ENCODE data around the gene TAS2R42.

Gene TAS2R42

DNA sequence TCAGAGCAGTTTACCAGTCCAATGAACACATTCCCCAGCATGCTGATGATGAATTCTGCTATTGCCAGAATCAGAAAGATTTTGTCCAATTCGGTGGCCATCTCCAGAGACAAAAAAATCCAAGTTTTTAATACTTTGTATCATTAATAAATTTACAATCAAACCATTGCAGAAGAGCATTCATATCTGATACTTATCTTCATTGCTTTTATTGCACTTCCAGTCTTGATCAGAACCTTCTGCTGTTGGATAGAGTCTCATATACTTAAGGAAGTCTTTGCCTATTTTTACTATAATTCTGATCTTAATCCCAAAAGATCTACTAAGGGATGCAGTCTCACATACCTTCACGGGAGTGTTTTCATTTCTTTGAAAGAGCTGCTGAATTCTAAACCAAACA lies at the start of gene TAS2R42:
Gene TAS2R42, minus strand, starts transcription at position 101 of the 400 bp plus-strand sequence. Its CDS starts 0 bp downstream, at position 101.
- no peak for DNase-seq

DNA sequence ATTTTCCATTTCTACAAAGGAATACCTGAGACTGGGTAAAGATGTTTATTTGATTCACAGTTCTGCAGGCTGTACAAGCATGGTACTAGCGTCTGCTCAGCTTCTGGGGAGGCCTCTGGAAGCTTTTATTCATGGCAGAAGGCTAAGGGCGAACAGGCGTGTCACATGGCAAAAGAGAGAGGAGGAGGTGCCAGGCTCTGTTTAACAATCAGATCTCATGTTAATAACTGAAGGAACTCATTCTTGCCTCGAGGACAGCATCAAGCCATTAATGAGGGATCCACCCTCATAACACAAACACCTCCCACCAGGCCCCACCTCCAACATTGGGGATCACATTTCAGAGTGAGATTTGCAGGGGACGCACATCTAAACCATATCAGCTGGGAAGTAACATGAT lies 46.8 kb upstream of the TAS2R42 start:
- no peak for DNase-seq

GRCh38 chr12:11228296-11228879 lies 41.7 kb upstream of the TAS2R42 start:
- no peak for DNase-seq

DNA sequence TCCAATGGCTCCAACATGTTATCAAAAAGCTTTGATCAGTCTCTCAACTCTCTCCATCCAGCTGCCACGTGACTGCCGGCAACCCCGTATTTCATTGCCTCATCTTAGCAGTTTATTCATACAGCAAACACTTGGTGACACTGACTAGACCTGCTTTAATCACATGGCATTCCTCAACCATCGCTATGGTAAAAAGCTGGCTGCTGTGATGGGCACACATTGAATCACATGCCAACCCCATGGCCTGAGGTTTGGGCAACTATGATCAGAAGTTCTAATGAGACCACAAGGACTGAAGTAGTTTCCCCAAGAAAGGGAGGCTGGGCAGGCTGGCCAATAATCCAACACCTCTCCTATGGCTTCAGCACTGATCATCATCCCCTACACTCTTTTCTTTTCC lies 40.6 kb upstream of the TAS2R42 start:
- DNase-seq = no peak

DNA sequence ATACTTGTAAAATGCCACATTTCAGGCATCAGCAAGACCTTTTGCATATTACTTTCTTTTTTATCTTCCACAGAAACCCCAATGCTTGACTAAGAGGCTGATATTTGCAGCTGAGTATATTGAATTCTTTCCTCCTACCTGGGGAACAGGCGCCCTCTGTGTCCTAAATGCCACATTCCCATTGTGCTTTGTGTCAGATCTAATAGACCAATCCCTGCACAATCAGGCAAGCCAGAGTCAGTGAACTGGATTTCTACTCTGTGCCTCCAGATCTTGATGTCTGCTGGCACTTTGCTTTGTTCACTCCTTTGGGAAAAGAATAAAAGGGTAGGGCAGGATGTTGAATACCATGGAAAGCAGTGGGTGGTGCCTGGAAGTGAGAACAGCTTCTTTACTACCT lies 22.4 kb upstream of the TAS2R42 start:
- no peak for DNase-seq

- DNase-seq = no peak
These were observed 17.4 kb upstream of the TAS2R42 start for GRCh38 chr12:11204173-11204572.

- no peak for DNase-seq
These were observed 16.1 kb upstream of the TAS2R42 start for GRCh38 chr12:11202811-11203210.

GRCh38 chr12:11183011-11183410 lies 3.7 kb downstream of the TAS2R42 start:
- no peak for DNase-seq

DNA sequence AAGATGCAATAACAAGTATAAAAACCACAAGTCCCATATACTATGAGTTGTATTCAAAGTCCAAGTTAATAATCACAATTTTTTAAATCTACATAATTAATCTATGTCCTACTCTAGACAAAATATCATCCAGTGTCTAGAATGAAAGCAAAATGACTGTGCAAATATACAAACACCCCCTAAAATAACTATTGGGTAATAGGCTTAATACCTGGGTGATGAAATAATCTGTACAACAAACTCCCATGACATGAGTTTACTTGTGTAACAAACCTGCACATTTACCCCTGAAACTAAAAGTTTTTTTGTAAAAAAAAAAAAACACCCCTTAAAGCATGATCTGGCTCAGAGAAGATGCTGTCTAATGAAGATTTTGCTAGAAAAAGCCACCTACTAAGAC lies 4.2 kb downstream of the TAS2R42 start:
- DNase-seq = no peak

DNA sequence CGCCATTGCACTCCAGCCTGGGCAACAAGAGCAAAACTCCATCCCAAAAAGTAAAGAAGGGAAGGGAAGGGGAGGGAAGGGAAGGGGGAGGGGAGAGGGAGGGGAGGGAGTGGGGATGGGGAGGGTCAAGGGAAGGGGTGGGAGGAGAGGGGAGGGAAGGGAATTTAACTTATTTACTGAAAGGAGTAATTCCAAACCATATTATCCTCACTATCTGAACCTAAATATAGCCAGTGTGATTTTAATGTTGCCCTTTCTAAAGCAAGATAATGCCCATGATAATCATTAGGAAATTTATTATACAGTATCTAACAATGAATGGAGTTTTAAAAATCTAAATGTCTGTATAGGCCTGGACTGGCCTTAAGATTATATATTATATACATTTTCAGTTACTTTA lies 8.5 kb downstream of the TAS2R42 start:
- DNase-seq = no peak

DNA sequence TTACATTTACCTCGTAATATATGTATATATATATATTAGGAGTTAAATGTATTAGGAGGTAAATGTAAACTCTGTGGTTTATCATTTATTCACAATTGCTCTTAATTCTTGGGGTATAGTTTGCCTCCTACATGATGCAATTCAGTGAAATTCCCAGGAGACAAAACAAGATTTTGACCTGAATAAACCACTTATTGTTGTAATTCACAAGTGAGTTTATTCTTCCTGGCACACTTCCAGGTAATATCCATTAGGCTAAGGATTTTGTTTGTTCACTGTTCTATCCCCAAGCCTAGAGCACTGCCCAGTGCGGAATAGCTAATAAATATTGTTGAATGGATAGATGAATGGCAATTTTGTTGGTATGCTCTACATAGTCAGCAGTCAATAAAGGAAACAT lies 12.7 kb downstream of the TAS2R42 start:
- no peak for DNase-seq

DNA sequence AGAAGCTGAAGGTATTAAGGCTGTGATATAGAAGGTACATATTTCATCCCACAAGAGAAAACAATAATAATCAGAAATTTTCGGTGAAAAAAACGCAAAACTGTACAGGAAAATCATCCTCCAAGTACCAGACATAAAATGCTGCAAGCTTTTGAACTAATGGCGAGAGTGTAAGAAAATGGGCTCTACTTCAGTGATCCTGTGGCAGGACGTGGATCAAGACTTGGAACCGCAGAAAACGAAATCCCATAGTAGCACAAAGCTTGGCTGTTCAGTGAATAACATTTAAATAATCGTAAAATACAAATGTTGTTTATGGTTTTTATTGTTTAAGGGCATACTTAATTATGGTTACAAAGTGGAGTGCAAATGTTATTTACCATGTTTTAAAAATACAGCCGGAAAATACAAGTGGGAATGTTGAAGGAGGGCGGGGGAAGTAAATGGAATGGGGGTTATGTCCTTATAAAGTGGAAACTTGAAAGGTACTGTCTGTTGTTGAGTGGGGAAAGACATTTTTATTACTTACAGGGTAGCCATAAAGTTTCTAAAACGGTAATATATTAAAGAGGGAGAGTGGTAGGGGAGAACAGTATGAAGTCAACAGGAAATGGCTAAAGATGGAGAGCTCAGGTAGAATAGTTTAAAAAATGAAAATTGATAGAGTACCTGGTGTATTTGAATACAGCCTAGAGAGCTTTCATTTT lies 14.6 kb downstream of the TAS2R42 start:
- no peak for DNase-seq

DNA sequence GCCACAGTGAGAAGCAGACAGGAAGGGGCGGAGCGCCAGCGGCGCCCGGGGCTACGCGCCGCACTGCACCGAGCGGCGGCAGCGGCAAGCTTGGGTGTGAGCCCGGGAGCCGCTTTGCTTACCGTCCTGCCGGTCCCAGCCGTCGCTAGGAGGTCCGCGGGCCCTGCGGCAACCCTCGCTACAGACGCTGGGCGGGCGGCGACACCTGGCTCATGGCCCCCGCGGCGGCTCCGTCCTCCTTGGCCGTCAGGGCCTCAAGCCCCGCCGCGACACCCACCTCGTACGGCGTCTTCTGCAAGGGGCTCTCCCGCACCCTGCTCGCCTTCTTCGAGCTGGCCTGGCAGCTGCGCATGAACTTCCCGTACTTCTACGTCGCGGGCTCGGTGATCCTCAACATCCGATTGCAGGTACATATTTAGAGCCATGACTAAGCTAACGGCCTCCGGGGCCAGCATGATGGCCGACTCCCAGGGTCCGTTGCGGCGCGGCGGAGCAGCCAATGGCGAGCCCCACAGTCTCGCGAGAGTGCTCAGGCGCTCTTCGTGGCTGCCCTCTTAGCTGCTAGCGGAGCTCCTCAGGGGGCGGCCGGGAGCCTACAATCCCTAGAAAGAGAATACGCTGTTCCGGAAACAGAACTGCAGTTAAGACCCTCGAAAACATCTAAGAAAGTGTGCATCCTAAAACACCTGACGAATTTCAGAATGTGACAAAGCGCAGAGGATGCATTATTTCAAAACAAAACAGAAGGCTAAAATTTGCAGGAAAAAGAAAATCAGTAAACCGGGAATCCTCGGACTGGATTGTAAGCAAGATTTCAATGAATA lies 15.4 kb downstream of the TAS2R42 start, which contains the start of gene SMIM10L1:
Gene SMIM10L1, plus strand, starts transcription at position 50 of the 824 bp plus-strand sequence. Its CDS starts 163 bp downstream, at position 213.
- peak; percentile 90 for DNase-seq

- no peak for DNase-seq
These were observed 16.0 kb downstream of the TAS2R42 start for GRCh38 chr12:11170810-11171144.

GRCh38 chr12:11166300-11166699 lies 20.4 kb downstream of the TAS2R42 start:
- no peak for DNase-seq

- no peak for DNase-seq
These were observed 22.4 kb downstream of the TAS2R42 start for GRCh38 chr12:11164384-11164783.

DNA sequence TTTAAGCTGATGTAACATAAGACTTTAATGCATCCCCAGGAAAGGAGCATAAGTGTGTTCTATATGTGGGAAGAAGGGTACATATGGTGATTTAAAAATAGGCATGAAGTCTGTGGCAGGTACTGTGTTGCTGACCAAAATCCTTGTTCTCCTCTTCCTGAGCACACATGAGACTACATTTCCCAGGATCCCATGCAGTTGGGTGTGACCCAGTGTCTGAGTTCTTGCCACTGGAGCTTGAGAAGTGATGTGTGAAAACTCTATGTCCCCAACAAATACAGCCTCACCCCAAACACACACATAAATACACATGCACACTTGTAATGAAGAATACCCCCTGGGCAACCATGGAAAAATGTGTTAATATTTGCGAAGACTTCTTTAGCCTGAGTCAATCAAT lies 24.2 kb downstream of the TAS2R42 start:
- no peak for DNase-seq

DNA sequence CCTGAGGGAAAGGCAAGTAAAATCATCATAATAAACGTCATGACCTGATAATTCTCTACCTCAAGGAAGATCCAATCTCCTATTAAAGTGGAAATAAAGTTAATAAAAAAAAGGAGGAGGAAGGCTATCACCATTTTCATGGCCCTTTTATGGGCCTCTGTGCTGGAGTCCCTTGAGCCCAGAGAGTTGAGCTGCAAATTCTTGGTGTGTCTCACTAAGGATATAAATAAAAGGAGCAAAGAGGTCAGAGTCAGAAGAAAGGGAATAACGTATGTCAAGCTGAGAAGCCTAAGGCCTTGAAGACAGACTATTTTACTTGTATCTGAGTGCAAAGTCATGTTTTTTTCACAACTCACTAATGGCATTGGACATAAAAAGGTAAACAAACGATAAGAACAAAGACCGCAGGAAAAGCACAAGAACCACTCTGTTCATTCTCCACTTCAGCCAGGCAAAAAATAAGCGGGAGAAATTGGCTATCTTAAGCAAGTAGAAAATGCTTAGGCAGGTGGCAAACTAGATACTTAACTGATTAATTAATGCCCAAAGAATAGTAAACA lies 27.8 kb downstream of the TAS2R42 start:
- DNase-seq = no peak

- DNase-seq = no peak
These were observed 32.3 kb downstream of the TAS2R42 start for GRCh38 chr12:11154400-11154925.

GRCh38 chr12:11152725-11153124 lies 34.0 kb downstream of the TAS2R42 start:
- DNase-seq = no peak

GRCh38 chr12:11150832-11151231 lies 35.9 kb downstream of the TAS2R42 start:
- DNase-seq = no peak

GRCh38 chr12:11147420-11147819 lies 39.3 kb downstream of the TAS2R42 start:
- no peak for DNase-seq

DNA sequence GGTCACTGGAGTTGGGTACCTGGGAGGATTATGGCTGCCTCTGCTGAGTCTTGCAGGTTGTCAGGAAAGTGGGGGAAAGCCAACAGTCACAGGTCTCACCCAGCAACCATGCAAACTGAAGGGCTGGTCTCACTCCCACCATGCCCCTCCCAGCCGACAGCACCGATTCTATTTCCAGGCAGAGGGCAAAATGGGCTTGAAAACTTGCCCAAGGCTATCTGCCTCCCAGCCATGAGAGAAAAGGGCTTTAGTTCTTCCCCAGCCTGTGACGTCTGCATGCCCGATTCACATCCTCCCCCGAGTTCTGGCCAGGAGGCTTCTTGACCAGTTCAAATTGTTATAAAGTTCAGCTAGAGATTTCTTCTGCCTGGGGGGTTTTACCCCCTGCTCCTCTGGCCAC lies 42.4 kb downstream of the TAS2R42 start:
- DNase-seq = no peak
